Skeletal muscle tissue (tissue), 5 donors: ENCODE measurements around the gene HDAC3. TPM values are rescaled to one million over a fixed set of nuclear protein-coding genes. Genes with fewer than 3 reads are reported as not detected.

ENCODE experiments used
- H3K27ac ChIP-seq: one replicate; pipeline ENCODE4 v1.7.0; 2013; ENCODE audit warnings: mild to moderate bottlenecking, low read depth, low read length, inconsistent platforms
- H3K27me3 ChIP-seq, 3 donors: one replicate each; pipeline ENCODE4 v1.7.0; 2013; ENCODE audit warnings: low read length in 3 of 3; ENCODE audit not compliant: control insufficient read depth in 3 of 3, insufficient read depth in 3 of 3
- H3K36me3 ChIP-seq, 3 donors: one replicate each; pipeline ENCODE4 v1.7.0; 2013; ENCODE audit warnings: low read length in 3 of 3; ENCODE audit not compliant: control insufficient read depth in 3 of 3, insufficient read depth in 3 of 3
- H3K4me1 ChIP-seq, 3 donors: one replicate each; pipeline ENCODE4 v1.7.0; 2013; ENCODE audit warnings: low read length in 3 of 3, mild to moderate bottlenecking in 3 of 3; ENCODE audit not compliant: control insufficient read depth in 3 of 3, insufficient read depth in 3 of 3
- H3K4me3 ChIP-seq, 3 donors: one replicate each; pipeline ENCODE4 v1.7.0; 2013; ENCODE audit warnings: low read length in 3 of 3
- H3K9ac ChIP-seq, 3 donors: one replicate each; pipeline ENCODE4 v1.7.0; 2013; ENCODE audit warnings: low read length in 3 of 3, mild to moderate bottlenecking in 3 of 3, moderate library complexity in 2 of 3, low read depth in 1 of 3
- H3K9me3 ChIP-seq, 3 donors: one replicate each; pipeline ENCODE4 v1.7.0; 2013; ENCODE audit warnings: low read length in 3 of 3; ENCODE audit not compliant: control insufficient read depth in 3 of 3
- small RNA-seq: library from RNA; depleted of rRNA; stranded (forward); fragments of <200 nt; gene quantifications from one replicate; pipeline ENCODE3, GENCODE V24; 2014
- total RNA-seq: library from RNA; depleted of rRNA; stranded (reverse); fragments of >200 nt; gene quantifications from one replicate; pipeline ENCODE4 v1.2.3, GENCODE V29; 2014
- donor health status: Osteomylitis.

HDAC3 gene
- total RNA-seq, 1 donor from 2014 or later: 40.7 TPM

DNA sequence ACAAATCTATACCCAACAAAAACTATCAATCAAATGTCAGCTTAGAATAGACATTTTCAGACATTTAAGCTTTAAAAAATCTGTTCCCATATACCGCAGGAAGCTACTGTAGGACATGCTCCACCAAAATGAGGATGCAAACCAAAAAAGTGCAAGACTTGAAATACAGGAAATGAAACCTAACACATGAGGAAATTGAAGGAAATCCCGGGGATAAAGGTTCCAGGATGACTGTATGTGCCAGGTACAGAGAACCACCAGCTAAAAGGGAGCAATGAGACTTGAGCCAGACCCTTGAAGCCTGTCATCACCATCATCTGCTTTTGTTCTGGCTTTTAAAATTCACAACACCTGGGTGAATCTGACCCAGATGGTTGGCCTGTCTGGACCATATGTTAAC is 39.3 kb downstream of the HDAC3 start:
- peaks cover 0 to 4% (median 2%) of the 10 kb centered on the region in 3 donors for H3K36me3 ChIP-seq
- H3K4me3 ChIP-seq: no peak overlapping the region
- no peak overlapping the region for H3K9ac ChIP-seq
- H3K4me1 ChIP-seq: peaks cover 30 to 42% (median 32%) of the 10 kb centered on the region in 3 donors
- H3K27me3 ChIP-seq: no peaks in the 10 kb centered on the region
- H3K9me3 ChIP-seq: no peaks in the 10 kb centered on the region
- H3K27ac ChIP-seq: peak overlapping the region; percentile 58

DNA sequence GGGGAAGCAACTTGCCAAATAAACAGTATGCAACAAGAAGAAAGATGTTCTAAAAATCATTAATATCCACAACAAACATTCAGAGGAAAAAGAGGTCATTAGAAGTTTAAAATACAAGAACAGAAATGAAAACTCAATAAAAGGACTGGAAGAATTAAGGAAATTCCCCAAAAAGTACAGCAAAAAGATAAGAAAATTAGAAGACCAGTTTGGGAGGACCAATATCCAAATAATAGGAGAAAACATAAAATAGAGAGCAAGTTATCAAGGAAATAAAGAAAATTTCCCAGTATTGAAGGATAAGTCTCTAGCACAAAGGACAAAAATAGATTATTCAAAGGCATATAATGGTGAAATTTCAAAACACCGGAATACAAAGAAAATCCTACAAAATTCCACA is 39.8 kb downstream of the HDAC3 start:
- Histone ChIP-seq H3K9ac (no peak overlapping the region), H3K36me3 (peaks cover 0 to 4% (median 2%) of the 10 kb centered on the region in 3 donors), H3K4me3 (no peak overlapping the region), H3K9me3 (no peaks in the 10 kb centered on the region), H3K27me3 (no peaks in the 10 kb centered on the region), H3K27ac (peak overlapping the region; percentile 58), H3K4me1 (peaks cover 32 to 38% (median 35%) of the 10 kb centered on the region in 3 donors)

DNA sequence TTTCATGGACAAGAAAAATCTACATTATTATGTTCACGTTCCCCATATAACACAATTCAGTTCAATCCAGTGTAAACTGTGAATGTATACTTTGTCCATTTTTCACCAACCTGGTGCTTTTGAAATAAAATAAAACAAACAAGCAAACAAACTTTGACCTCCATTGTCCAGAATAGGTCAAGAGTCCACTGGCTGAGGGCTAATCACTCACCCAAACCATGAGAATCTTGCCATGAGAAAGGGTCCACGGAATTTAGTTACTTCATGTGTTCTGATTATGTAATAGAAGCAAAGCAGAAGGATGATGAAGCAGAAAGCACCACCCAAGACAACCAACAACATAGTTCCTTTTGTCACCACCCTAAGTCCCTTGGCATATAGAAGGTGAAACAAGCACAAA is 46.5 kb downstream of the HDAC3 start:
- Histone ChIP-seq H3K27ac (no peak overlapping the region), H3K36me3 (peaks cover 5 to 18% (median 15%) of the 10 kb centered on the region in 3 donors), H3K27me3 (no peaks in the 10 kb centered on the region)

DNA sequence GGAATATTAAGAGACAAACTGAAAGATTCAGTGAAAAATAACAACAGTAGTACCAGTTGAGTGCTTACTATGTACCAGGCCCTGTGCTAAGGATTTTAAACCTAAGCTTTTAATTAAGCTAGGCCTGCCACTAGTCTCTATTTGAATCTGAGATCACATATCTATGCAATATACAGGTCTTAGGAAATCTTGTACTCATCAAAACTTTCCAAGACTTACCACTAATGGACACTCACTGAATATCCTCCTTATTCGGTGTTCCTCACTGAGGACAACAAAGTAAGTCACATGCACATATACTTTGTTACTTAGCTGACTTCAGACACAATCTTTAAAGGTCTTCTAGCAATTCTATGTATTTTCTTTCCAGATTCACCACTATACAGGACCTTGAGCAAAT is 50.4 kb downstream of the HDAC3 start:
- Histone ChIP-seq H3K27ac (no peak overlapping the region), H3K9ac (no peak overlapping the region), H3K4me3 (no peak overlapping the region), H3K27me3 (no peaks in the 10 kb centered on the region), H3K36me3 (peaks cover 19 to 41% (median 41%) of the 10 kb centered on the region in 3 donors), H3K9me3 (no peaks in the 10 kb centered on the region), H3K4me1 (peaks cover 0 to 5% (median 0%) of the 10 kb centered on the region in 3 donors)

More for the DNA sequence above, 46.5 kb downstream of the HDAC3 start:
- no peaks in the 10 kb centered on the region for H3K9me3 ChIP-seq
- H3K4me3 ChIP-seq: no peak overlapping the region
- H3K9ac ChIP-seq: no peak overlapping the region
- peaks cover 9 to 17% (median 12%) of the 10 kb centered on the region in 3 donors for H3K4me1 ChIP-seq

DNA sequence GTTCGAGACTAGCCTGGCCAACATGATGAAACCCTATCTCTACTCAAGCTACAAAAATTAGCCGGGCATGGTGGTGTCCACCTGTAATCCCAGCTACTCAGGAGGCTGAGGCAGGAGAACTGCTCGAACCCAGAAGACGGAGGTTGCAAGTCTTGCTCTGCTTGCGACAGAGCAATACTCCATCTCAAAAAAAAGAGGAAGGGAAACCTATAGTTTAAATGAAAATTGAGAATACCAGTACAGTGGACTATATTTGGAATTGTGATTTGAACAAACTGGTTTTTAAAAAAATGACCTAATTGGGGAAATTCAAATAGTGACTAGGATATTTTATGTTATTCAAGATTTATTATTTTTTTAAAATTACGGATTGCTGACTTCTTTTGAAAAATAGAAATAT is 51.1 kb downstream of the HDAC3 start:
- Histone ChIP-seq H3K4me3 (no peak overlapping the region), H3K4me1 (no peaks in the 10 kb centered on the region), H3K36me3 (peaks cover 25 to 48% (median 47%) of the 10 kb centered on the region in 3 donors), H3K9ac (no peak overlapping the region), H3K27ac (no peak overlapping the region), H3K27me3 (no peaks in the 10 kb centered on the region), H3K9me3 (no peaks in the 10 kb centered on the region)

DNA sequence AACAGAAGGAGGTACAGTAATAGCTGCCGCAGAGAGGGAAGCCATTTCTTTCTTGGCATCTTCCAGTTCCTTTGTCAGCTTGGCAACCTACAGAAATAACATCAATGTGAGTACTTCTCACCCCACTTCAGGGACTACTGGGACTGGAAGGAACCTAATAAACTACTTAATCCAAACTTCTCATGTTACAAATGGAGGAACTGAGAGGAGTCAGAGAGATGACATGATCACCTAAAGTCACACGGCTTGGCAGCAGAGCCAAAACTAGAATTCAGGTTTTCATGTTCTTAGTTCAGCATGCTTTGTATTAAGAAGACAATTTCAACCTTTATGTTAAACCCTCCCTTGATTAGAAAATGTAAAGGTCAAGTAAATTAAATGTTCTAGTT is 62.5 kb downstream of the HDAC3 start:
- Histone ChIP-seq H3K4me1 (peaks cover 0 to 7% (median 0%) of the 10 kb centered on the region in 3 donors), H3K36me3 (peaks cover 46 to 82% (median 73%) of the 10 kb centered on the region in 3 donors), H3K27me3 (no peaks in the 10 kb centered on the region), H3K4me3 (no peak overlapping the region), H3K9me3 (no peaks in the 10 kb centered on the region), H3K9ac (no peak overlapping the region), H3K27ac (no peak overlapping the region)

DNA sequence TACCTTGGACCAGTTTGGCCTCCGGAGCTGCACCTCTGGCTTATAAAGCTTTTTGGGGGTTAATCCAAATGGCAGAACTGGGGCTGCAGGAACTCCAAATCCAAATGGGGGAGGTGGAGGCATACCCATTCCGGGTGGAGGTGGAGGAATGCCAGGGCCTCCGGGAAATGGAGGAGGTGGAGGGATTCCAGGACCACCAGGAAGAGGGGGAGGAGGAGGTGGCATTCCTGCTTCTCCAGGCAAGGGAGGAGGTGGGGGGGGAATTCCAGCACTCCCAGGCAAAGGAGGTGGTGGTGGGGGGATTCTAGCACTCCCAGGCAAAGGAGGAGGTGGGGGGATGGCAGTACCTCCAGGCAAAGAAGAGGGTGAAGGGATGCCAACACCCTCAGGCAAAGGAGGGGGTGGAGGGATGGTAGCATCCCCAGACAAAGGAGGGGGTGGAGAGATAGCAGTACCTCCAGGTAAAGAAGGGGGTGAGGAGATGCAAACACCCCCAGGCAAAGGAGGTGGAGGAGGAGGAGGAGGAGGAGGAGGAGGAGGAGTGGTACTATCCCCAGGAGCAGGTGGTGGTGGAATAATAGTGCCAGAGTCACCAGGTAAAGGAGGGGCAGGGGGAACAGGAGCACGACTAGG is 63.0 kb downstream of the HDAC3 start:
- Histone ChIP-seq H3K9ac (no peak overlapping the region), H3K4me1 (peaks cover 0 to 7% (median 0%) of the 10 kb centered on the region in 3 donors), H3K36me3 (peaks cover 44 to 81% (median 73%) of the 10 kb centered on the region in 3 donors), H3K9me3 (no peaks in the 10 kb centered on the region), H3K27me3 (no peaks in the 10 kb centered on the region), H3K27ac (no peak overlapping the region), H3K4me3 (no peak overlapping the region)

Small RNA genes lying within 50 kb of the gene (small RNA-seq; reads per million reads assigned to genes)
- not detected for gene RPS27AP10

Other genes with a start within 250 kb of the HDAC3 start
- gene PCDHGB4, start 249.2 kb downstream of the HDAC3 start, total RNA-seq: 4.7 TPM
- 3.7 TPM for gene PCDHGA8, start 244.2 kb downstream of the HDAC3 start, total RNA-seq
- 3.7 TPM for gene PCDHGB5, start 238.9 kb downstream of the HDAC3 start, total RNA-seq
- 4.7 TPM for gene PCDHGA9, start 234.1 kb downstream of the HDAC3 start, total RNA-seq
- gene PCDHGB6, start 228.8 kb downstream of the HDAC3 start, total RNA-seq: 5.2 TPM
- gene PCDHGA10, start 223.9 kb downstream of the HDAC3 start, total RNA-seq: 4.2 TPM
- gene PCDHGB7, start 219.2 kb downstream of the HDAC3 start, total RNA-seq: 7.3 TPM
- 6.8 TPM for gene PCDHGA11, start 215.8 kb downstream of the HDAC3 start, total RNA-seq
- 3.1 TPM for gene PCDHGA12, start 206.3 kb downstream of the HDAC3 start, total RNA-seq
- gene PCDHGC3, start 160.9 kb downstream of the HDAC3 start, total RNA-seq: 38.1 TPM
- 3.7 TPM for gene PCDHGC4, start 151.8 kb downstream of the HDAC3 start, total RNA-seq
- gene PCDHGC5, start 147.8 kb downstream of the HDAC3 start, total RNA-seq: 2.1 TPM
- 16.7 TPM for gene DIAPH1, start 17.8 kb downstream of the HDAC3 start, total RNA-seq
- gene RELL2, start 148 bp upstream of the HDAC3 start, total RNA-seq: under 0.01 TPM
- 5.2 TPM for gene FCHSD1, start 14.6 kb upstream of the HDAC3 start, total RNA-seq
- 5.2 TPM for gene ARAP3, start 45.4 kb upstream of the HDAC3 start, total RNA-seq
- 20.9 TPM for gene PCDH1, start 241.6 kb upstream of the HDAC3 start, total RNA-seq